NCI-H345 treated with DMSO at 0.1 percent for 48 hours (cell line): ENCODE results near the gene ZSWIM6.
A peak's percentile ranks its signal among the peaks of the same experiment; 100 is the strongest.
"Not testable (repeated sequence)": the region's sequence is repeated elsewhere in the genome, so short reads cannot be mapped to it uniquely, and the experiment has no call there.

ENCODE experiments used
- DNase-seq: peaks from one replicate; lab custom pipeline; 2025; ENCODE audit not compliant: unreplicated experiment; lab: John Stamatoyannopoulos, UW

ZSWIM6 gene

GRCh38 chr5:61405511-61406295 lies 73.6 kb downstream of the ZSWIM6 start:
- DNase-seq, result no peak

- not testable (repeated sequence) for DNase-seq
These were observed 74.4 kb downstream of the ZSWIM6 start for GRCh38 chr5:61406497-61406896.

GRCh38 chr5:61407706-61408270 lies 75.7 kb downstream of the ZSWIM6 start:
- DNase-seq, result no peak

- DNase-seq, result peak; percentile 80
These were observed 76.6 kb downstream of the ZSWIM6 start for GRCh38 chr5:61408476-61409168.

DNA sequence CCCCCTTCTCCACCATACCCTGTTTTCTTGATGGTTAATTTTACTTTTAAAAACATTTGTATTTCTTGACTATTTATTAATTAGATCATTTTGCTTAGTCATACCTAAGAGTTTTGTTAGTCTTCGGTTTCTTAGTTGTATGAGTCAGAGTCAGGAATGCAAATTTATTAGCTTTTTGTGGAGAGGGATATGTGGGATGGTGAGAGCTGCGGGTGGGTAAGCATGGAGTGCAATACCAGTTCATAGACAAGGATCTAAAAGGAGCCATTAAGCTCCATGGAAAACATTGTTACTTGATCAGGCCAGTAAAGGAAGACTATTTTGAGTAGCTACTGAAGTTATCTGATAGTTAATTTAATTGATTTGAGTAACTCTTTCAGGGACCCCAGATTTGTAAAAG lies 77.5 kb downstream of the ZSWIM6 start:
- DNase-seq, result no peak

DNA sequence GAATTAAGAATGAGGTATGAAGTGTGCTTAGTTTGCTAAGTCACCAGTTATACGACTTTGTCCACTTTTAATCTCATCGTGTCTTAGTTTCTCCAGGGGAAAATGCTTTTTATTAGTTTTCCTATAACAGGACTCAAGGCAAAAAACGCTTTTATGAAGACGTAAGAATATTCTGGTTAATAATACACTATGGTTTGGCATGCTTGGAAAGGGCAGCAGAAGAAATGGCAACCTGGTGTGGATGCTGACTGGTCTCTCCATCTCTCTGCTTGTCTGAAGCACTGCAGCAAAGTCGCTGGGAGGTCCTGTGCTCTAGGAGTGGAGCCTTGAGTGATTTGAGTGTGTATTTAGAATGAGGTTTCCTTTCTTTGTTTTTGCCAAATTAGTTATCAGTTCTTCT lies 78.8 kb downstream of the ZSWIM6 start:
- DNase-seq, result no peak

DNA sequence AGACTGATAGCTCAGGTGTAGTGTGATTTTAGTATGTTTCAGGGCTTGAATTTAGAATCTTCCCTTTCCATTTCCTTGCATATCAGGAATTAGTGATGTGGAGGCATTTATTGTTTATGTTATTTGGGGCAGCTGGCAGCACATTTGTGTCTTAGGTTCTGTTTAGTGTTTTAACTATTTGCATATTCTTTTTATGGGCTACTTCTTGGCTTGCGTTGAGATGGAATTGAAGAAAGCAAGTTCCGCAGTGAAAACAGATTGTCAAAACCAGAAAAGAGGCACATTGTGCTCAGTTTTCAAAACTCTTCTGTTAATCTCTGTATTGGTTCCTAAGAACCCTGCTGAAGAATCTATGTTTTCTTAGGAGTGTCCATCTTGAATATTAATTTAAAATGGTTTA lies 80.3 kb downstream of the ZSWIM6 start:
- DNase-seq, result no peak

GRCh38 chr5:61413205-61413604 lies 81.1 kb downstream of the ZSWIM6 start:
- not testable (repeated sequence) for DNase-seq

GRCh38 chr5:61414806-61415205 lies 82.7 kb downstream of the ZSWIM6 start:
- DNase-seq, result no peak

- no peak for DNase-seq
These were observed 84.0 kb downstream of the ZSWIM6 start for GRCh38 chr5:61416010-61416409.

GRCh38 chr5:61416420-61416819 lies 84.4 kb downstream of the ZSWIM6 start:
- no peak for DNase-seq

- no peak for DNase-seq
These were observed 85.3 kb downstream of the ZSWIM6 start for GRCh38 chr5:61417340-61417739.

- no peak for DNase-seq
These were observed 85.8 kb downstream of the ZSWIM6 start for GRCh38 chr5:61417851-61418250.

GRCh38 chr5:61419106-61419505 lies 87.0 kb downstream of the ZSWIM6 start:
- DNase-seq, result no peak

DNA sequence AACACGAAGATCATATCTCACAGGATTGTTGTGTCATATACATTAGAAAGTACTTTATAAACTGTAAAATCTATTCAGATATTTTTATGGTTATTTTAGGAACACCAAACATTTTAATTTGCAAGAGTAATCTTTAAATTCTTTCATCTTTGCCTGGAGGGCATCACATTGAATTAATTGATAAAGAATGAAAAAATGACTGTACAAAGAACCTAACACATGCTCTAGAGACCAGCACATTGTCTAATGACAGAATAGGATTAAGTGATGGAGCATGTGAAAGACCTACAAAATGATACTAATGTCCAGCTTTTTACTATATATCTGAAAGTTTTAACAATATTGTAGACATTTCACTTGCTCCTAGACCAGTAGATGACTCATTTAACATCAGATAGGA lies 88.0 kb downstream of the ZSWIM6 start:
- no peak for DNase-seq

GRCh38 chr5:61421262-61421661 lies 89.2 kb downstream of the ZSWIM6 start:
- not testable (repeated sequence) for DNase-seq

- no peak for DNase-seq
These were observed 91.6 kb downstream of the ZSWIM6 start for GRCh38 chr5:61423487-61424145.

- no peak for DNase-seq
These were observed 93.9 kb downstream of the ZSWIM6 start for GRCh38 chr5:61425918-61426317.

GRCh38 chr5:61429906-61430305 lies 97.8 kb downstream of the ZSWIM6 start:
- no peak for DNase-seq

DNA sequence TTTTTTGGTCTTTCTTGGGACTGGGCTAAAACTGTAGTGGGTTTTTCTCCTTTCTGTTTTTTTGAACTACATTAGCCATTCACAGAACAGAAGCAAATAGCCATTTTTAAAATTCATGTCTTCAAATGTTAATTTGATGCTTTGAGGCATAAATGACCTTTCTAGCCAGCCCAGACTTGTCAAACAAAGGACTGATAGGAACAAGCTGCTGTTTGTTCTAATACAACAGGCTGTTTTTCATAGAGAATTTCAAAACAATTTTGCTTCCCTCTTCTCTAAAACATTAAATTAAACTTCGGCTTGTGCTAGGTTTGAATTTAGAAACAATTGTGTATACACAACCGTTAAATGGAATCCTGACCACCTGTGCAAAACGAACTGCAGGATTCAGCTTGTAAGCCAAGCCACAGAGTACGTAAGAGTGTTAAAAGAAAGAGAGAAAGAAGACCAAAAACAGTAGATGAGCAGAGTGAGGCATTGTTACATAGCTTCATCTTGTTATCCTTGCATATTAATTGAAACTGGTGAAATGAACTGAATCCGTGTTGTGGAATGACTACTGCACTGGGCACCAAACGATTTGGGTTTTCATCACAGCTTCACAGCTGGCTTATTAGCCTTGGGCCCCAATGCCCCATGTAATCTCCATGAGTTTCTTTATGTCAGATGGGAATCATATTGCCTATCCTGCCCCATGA lies 100.0 kb downstream of the ZSWIM6 start:
- DNase-seq, result no peak

GRCh38 chr5:61435368-61435767 lies 103.3 kb downstream of the ZSWIM6 start:
- no peak for DNase-seq
